Endodermal cell (in vitro differentiated cells): ENCODE measurements around the gene MICAL3. TPM values are rescaled to one million over a fixed set of nuclear protein-coding genes. Genes with fewer than 3 reads are reported as not detected.

ENCODE experiments used
- DNase-seq: peaks from one replicate; pipeline ENCODE4 v3.0.0-alpha.2; 2017
- H3K27ac ChIP-seq: 2 replicates; pipeline ENCODE4 v1.5.1; 2013; ENCODE audit warnings: mild to moderate bottlenecking, low read depth, low read length, moderate library complexity
- H3K27me3 ChIP-seq: 2 replicates; pipeline ENCODE4 v1.6.1; 2013; ENCODE audit warnings: mild to moderate bottlenecking, low read length, moderate library complexity; ENCODE audit not compliant: insufficient read depth, control insufficient read depth, poor library complexity, severe bottlenecking
- H3K36me3 ChIP-seq: 2 replicates; pipeline ENCODE4 v1.7.0; 2013; ENCODE audit warnings: mild to moderate bottlenecking, low read length, moderate library complexity; ENCODE audit not compliant: control insufficient read depth, insufficient read depth
- H3K4me1 ChIP-seq: one replicate; pipeline ENCODE4 v1.7.0; 2013; ENCODE audit warnings: low read length; ENCODE audit not compliant: control insufficient read depth, insufficient read depth
- H3K4me3 ChIP-seq: 2 replicates; pipeline ENCODE4 v1.5.1; 2013; ENCODE audit warnings: mild to moderate bottlenecking, low read length, moderate library complexity
- H3K9ac ChIP-seq: 2 replicates; pipeline ENCODE4 v1.6.1; 2013; ENCODE audit warnings: mild to moderate bottlenecking, low read length, moderate library complexity; ENCODE audit not compliant: poor library complexity, severe bottlenecking; ENCODE audit errors: extremely low read depth
- H3K9me3 ChIP-seq: 2 replicates; pipeline ENCODE4 v1.6.1; 2013; ENCODE audit warnings: mild to moderate bottlenecking, low read length, moderate library complexity; ENCODE audit not compliant: control insufficient read depth
- H3K27ac Mint-ChIP-seq: 2 replicates; pipeline ENCODE4 v1.8.0; 2020; ENCODE audit warnings: mixed read lengths
- H3K27me3 Mint-ChIP-seq: 2 replicates; pipeline ENCODE4 v1.8.0; 2021; ENCODE audit warnings: mild to moderate bottlenecking, mixed read lengths; ENCODE audit not compliant: insufficient read depth
- H3K36me3 Mint-ChIP-seq: 2 replicates; pipeline ENCODE4 v1.8.0; 2020; ENCODE audit warnings: low read depth, mixed read lengths
- H3K4me1 Mint-ChIP-seq: 2 replicates; pipeline ENCODE4 v1.8.0; 2020; ENCODE audit warnings: mixed read lengths
- H3K4me3 Mint-ChIP-seq: 2 replicates; pipeline ENCODE4 v1.8.0; 2020; ENCODE audit warnings: mild to moderate bottlenecking, moderate library complexity, mixed read lengths
- H3K9me3 Mint-ChIP-seq: 2 replicates; pipeline ENCODE4 v1.8.0; 2020; ENCODE audit warnings: mild to moderate bottlenecking, mixed read lengths
- WGBS, 2 experiments: methylation state at CpG; one replicate each; pipeline versions ENCODE4 v1.1.5 to v1.1.7; 2013; ENCODE audit warnings: missing lambda C conversion rate in 2 of 2, mixed read lengths in 1 of 2; ENCODE audit not compliant: insufficient coverage in 1 of 2, insufficient read length in 1 of 2; 5-methylcytosine and 5-hydroxymethylcytosine counted together
- total RNA-seq, 2 donors: library from RNA; stranded (reverse); fragmentation: NEBNext Ultra II Directional in 1 of 2; extraction: Animal tissue kit (Norgen Biotek cat#: 25700) in 1 of 2; gene quantifications; 2 replicates in 1 of 2; 3 replicates in 1 of 2; pipeline ENCODE4 v1.2.1, GENCODE V29; 2021
- TF ChIP-seq, protein P1 (sequence below): fragments of 200-600 bp; sonication (generic); conservative IDR thresholded peaks from 2 replicates; pipeline ENCODE4 v1.5.0; 2021; ENCODE audit warnings: antibody characterized with exemption, mild to moderate bottlenecking

MICAL3 gene
- total RNA-seq, 2 donors from 2014 or later = 42.8 to 48.1 TPM

DNA sequence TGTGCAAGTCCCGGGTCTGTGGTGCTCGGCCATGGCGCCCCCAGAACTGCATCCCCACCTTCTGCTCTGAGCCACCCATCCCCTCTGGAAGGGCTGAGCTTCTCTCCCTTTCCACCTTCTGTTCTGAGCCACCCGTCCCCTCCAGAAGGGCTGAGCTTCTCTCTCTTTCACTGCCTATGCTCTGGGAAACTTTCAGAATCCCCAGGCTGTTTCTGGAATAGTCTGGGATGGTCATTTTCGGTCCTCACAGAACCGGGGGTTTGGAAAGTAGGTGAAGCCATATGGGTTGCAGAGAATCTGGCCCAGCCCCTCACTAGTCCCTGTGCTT is 246.7 kb downstream of the MICAL3 start:
- Histone ChIP-seq H3K9ac (no peak overlapping the region), H3K27ac (no peak overlapping the region), H3K4me1 (no peaks in the 10 kb centered on the region), H3K4me3 (no peak overlapping the region), H3K36me3 (no peaks in the 10 kb centered on the region), H3K9me3 (no peaks in the 10 kb centered on the region), H3K27me3 (peaks cover 11% of the 10 kb centered on the region)
- TF ChIP-seq, protein P1, sequence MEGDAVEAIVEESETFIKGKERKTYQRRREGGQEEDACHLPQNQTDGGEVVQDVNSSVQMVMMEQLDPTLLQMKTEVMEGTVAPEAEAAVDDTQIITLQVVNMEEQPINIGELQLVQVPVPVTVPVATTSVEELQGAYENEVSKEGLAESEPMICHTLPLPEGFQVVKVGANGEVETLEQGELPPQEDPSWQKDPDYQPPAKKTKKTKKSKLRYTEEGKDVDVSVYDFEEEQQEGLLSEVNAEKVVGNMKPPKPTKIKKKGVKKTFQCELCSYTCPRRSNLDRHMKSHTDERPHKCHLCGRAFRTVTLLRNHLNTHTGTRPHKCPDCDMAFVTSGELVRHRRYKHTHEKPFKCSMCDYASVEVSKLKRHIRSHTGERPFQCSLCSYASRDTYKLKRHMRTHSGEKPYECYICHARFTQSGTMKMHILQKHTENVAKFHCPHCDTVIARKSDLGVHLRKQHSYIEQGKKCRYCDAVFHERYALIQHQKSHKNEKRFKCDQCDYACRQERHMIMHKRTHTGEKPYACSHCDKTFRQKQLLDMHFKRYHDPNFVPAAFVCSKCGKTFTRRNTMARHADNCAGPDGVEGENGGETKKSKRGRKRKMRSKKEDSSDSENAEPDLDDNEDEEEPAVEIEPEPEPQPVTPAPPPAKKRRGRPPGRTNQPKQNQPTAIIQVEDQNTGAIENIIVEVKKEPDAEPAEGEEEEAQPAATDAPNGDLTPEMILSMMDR = no peak
- H3K27me3 Mint-ChIP-seq = peaks cover 19% of the 10 kb centered on the region
- H3K4me1 Mint-ChIP-seq = peaks cover 8% of the 10 kb centered on the region
- no peak overlapping the region for H3K4me3 Mint-ChIP-seq
- H3K9me3 Mint-ChIP-seq = no peaks in the 10 kb centered on the region
- 85 to 93% methylated on average over 3 to 6 of the region's 6 CpGs for WGBS, 2 experiments
- no peaks in the 10 kb centered on the region for H3K36me3 Mint-ChIP-seq
- DNase-seq = no peak
- no peak overlapping the region for H3K27ac Mint-ChIP-seq

DNA sequence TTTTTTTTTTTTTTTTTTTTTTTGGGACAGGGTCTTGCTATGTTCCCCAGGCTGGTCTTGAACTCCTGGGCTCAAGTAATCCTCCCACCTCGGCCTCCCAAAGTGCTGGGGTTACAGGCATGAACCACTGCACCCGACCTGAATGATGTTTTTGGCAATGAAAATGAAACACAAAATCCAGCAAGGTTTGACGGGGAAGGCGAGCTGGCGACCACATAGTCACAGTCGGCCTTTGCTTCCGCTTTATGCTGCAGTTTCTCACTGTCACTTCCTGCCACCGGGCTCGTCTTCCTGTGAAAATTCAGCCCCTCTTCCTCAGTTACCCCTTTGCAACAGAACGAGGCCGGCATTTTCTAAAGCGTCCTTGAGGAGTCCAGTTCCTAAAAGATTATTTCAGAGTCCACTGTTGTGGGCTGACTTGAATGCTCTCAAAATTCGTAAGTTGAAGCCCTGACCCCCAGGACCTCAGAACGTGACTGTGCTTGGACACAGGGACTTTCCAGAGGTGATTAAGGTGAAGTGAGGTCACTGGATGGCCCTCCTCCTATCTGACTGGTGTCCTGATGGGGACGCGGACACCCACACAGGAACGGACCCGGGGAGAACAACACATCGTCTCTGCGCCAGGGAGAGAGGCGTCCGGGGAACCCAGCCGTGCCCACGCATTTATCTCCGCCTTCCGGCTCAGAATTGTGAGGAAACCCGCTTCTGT is 247.2 kb downstream of the MICAL3 start:
- Mint-ChIP-seq H3K27ac (no peak overlapping the region), H3K9me3 (no peaks in the 10 kb centered on the region), H3K36me3 (no peaks in the 10 kb centered on the region), H3K27me3 (peaks cover 20% of the 10 kb centered on the region), H3K4me1 (peaks cover 8% of the 10 kb centered on the region), H3K4me3 (no peak overlapping the region)
- Histone ChIP-seq H3K27me3 (peaks cover 11% of the 10 kb centered on the region), H3K9me3 (no peaks in the 10 kb centered on the region), H3K27ac (no peak overlapping the region), H3K9ac (no peak overlapping the region), H3K4me3 (no peak overlapping the region), H3K4me1 (no peaks in the 10 kb centered on the region), H3K36me3 (no peaks in the 10 kb centered on the region)
- no peak for DNase-seq
- TF ChIP-seq, protein P1 = no peak
- WGBS, 2 experiments = 90 to 93% methylated on average over 26 to 27 of the region's 27 CpGs

DNA sequence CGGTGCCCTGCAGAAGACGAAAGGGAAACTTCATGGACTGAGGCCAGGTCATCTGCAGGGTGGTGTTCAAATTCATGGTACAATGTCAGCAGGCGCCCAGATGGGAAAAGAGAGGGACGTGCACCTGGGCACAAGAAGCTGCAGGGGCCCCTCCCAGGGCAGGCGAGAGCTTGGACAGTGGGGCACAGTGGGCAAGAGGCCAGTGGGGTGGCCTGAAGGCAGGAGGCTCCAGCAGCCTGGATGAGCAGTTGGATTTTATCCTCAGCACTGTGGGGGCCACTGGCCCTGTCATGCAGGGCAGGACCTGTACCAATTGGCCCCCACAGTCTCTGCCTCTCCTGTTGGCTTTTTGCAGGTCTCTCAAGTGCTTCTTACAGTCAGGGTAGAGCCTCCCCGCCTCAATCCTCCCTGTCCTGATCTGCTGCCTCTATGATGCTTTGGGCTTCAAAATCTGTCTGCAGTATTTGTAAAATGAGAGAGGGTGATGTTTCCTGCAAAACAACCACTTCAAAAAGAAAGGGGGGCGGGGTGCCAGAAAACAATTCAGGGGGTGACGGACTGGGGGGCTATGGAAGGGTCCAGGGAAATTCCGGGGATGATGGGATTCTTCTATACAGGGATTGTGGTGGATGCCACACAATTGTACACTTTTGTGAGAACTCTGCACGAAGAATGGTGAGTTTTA is 248.4 kb downstream of the MICAL3 start:
- Histone ChIP-seq H3K9me3 (no peaks in the 10 kb centered on the region), H3K27me3 (peaks cover 11% of the 10 kb centered on the region), H3K36me3 (no peaks in the 10 kb centered on the region), H3K27ac (no peak overlapping the region), H3K4me1 (no peaks in the 10 kb centered on the region), H3K9ac (no peak overlapping the region), H3K4me3 (no peak overlapping the region)
- H3K4me1 Mint-ChIP-seq = peaks cover 8% of the 10 kb centered on the region
- no peaks in the 10 kb centered on the region for H3K36me3 Mint-ChIP-seq
- no peak overlapping the region for H3K27ac Mint-ChIP-seq
- H3K4me3 Mint-ChIP-seq = peak overlapping the region; percentile 63
- DNase-seq = no peak
- peaks cover 20% of the 10 kb centered on the region for H3K27me3 Mint-ChIP-seq
- TF ChIP-seq, protein P1 = no peak
- H3K9me3 Mint-ChIP-seq = no peaks in the 10 kb centered on the region
- 92 to 95% methylated on average over 6 to 9 of the region's 10 CpGs for WGBS, 2 experiments
